Lower lobe of right lung (tissue), 2 donors: ENCODE results near the gene DBR1. TPM values are rescaled to one million over a fixed set of nuclear protein-coding genes. Genes with fewer than 3 reads are reported as not detected.

Experiments
- ATAC-seq, 2 donors: fragments of 200-7000 bp; cut with Tn5 transposase; one replicate each; pipeline ENCODE4 v1.9.1; 2020 to 2022; ENCODE audit warnings: mild to moderate bottlenecking in 2 of 2, moderate library complexity in 2 of 2
- DNase-seq: peaks from one replicate; pipeline ENCODE4 v3.0.0-alpha.2; 2020
- H3K27ac ChIP-seq: fragments of 200-600 bp; one replicate; pipeline ENCODE4 v1.8.0; 2022
- H3K27me3 ChIP-seq: fragments of 200-600 bp; one replicate; pipeline ENCODE4 v1.8.0; 2022; ENCODE audit warnings: low read depth
- H3K36me3 ChIP-seq: fragments of 200-600 bp; one replicate; pipeline ENCODE4 v1.8.0; 2022; ENCODE audit warnings: mild to moderate bottlenecking
- H3K4me1 ChIP-seq: fragments of 200-600 bp; one replicate; pipeline ENCODE4 v1.8.0; 2022
- H3K4me3 ChIP-seq: fragments of 200-600 bp; one replicate; pipeline ENCODE4 v1.8.0; 2022; ENCODE audit warnings: mild to moderate bottlenecking
- H3K9me3 ChIP-seq: fragments of 200-600 bp; one replicate; pipeline ENCODE4 v1.8.0; 2022
- CTCF ChIP-seq: fragments of 200-600 bp; IDR thresholded peaks from one replicate; pipeline ENCODE4 v1.8.0; 2022; ENCODE audit warnings: antibody characterized with exemption, mild to moderate bottlenecking
- intact Hi-C: fragments of 100-400 bp; cut with DNase I; formaldehyde crosslinking; loops from one replicate; pipeline ENCODE4 v1.11.0; 2022
- total RNA-seq: library from RNA; stranded (reverse); fragmentation: NEBNext Ultra II Directional; extraction: Animal tissue kit (Norgen Biotek cat#: 25700); gene quantifications from one replicate; pipeline ENCODE4 v1.2.1, GENCODE V29; 2021
- donor health status: DM: no; HTN: yes; CAD: no; lungs with severe emphysema.

Gene DBR1
- total RNA-seq, 1 donor from 2014 or later: 17.5 TPM

DNA sequence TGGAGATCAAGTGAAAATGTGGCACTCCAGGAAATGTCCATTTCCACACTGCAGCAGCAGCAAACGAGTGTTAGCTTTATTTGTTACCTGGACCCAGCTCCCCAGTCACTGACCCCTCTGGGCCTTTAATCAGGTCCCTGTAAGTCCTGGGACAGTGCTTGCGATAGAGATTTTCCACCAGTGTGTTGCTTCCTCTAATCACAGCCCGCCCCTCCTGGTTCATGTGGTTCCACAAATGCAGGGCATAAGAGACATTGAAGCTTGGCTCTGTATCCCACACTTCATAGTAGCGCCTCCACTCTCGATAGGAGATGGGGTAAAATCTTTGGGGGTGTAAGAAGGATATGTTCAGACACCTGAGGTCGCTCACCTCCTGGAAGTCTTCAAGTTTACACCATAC, 50.5 kb downstream of the DBR1 start:
- no peak overlapping the region for H3K27ac ChIP-seq
- H3K36me3 ChIP-seq: no peaks in the 10 kb centered on the region
- peak overlapping the region; percentile 23 for H3K4me3 ChIP-seq
- DNase-seq (no peak), ATAC-seq (peak; percentile 62 to 64)
- H3K4me1 ChIP-seq: no peaks in the 10 kb centered on the region
- H3K27me3 ChIP-seq: no peaks in the 10 kb centered on the region
- intact Hi-C loops: no loop called here
- no peak for TF ChIP-seq CTCF
- no peaks in the 10 kb centered on the region for H3K9me3 ChIP-seq

DNA sequence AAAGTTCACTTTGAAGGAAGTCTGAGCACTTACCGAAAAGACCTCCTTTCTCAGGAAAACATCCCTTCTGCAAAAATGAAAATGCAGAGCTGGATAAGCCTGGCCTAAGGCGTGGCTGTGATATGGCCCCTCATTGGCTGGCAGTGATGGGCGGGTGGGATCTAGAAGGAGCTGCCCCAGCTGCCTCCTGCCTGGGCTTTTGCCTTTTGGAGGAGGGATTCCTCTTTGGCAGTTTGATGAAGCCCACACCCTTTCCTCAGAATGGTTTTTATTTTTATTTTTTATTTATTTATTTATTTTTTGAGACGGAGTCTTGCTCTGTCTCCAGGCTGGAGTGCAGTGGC, 55.3 kb downstream of the DBR1 start:
- Histone ChIP-seq H3K36me3 (no peaks in the 10 kb centered on the region), H3K27ac (no peak overlapping the region), H3K27me3 (no peaks in the 10 kb centered on the region), H3K4me3 (no peak overlapping the region), H3K4me1 (peaks cover 21% of the 10 kb centered on the region), H3K9me3 (no peaks in the 10 kb centered on the region)
- DNase-seq (no peak), ATAC-seq (no peak)
- intact Hi-C loops: no loop called here
- no peak for TF ChIP-seq CTCF

- H3K27me3 ChIP-seq: no peaks in the 10 kb centered on the region
- TF ChIP-seq CTCF: peak; percentile 81
- ATAC-seq (peak; percentile 68 to 73), DNase-seq (peak; percentile 65)
- H3K4me3 ChIP-seq: no peak overlapping the region
- H3K9me3 ChIP-seq: no peaks in the 10 kb centered on the region
- no peak overlapping the region for H3K27ac ChIP-seq
- H3K36me3 ChIP-seq: no peaks in the 10 kb centered on the region
- H3K4me1 ChIP-seq: peaks cover 26% of the 10 kb centered on the region
- intact Hi-C loops: no loop called here
Observed at GRCh38 chr3:138118612-138119422, 55.9 kb downstream of the DBR1 start.

- peak within 1 kb of the TSS; percentile 87 for H3K27ac ChIP-seq
- peak within 1 kb of the TSS; percentile 82 for H3K4me3 ChIP-seq
- H3K4me1 ChIP-seq: peaks cover 26% of the 10 kb centered on the region
- ATAC-seq (peak; percentile 97), DNase-seq (peak; percentile 74)
- H3K36me3 ChIP-seq: no peaks in the 10 kb centered on the region
- no peaks in the 10 kb centered on the region for H3K27me3 ChIP-seq
- H3K9me3 ChIP-seq: no peaks in the 10 kb centered on the region
- peak; percentile 82 for TF ChIP-seq CTCF
- intact Hi-C loops: no loop called here
Observed at GRCh38 chr3:138114988-138115971, 59.4 kb downstream of the DBR1 start, which contains the start of gene DZIP1L. TSS of gene DZIP1L (minus strand) at chr3:138115608. CDS start at chr3:138103971, 11,637 bp downstream.

DNA sequence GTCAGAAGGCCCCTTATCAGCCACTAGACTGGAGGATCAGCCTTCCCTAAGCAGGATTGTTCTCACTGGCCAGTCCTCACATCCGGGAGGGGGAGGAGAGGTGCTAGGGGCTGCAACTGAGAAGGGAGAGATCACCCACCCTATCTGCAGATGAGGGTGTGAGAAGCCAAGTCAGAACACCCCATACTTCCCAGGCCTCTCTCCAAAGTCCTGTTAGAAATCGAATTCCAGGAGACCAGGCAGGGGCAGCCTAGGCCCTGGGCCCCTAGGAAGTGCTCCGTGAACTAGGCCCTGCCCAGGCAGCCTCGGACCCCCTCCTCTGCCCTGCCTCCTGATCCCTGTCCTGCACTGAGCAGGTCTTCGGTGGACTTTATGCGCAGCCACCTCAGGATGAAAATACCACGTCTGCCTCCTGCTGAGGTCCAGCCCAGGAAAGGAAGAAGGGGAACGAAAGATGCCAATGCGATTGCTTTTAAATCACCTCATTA, 60.2 kb downstream of the DBR1 start:
- Histone ChIP-seq H3K36me3 (no peaks in the 10 kb centered on the region), H3K9me3 (no peaks in the 10 kb centered on the region), H3K27me3 (no peaks in the 10 kb centered on the region), H3K4me1 (peaks cover 26% of the 10 kb centered on the region), H3K4me3 (peak overlapping the region; percentile 82), H3K27ac (peak overlapping the region; percentile 87)
- no peak for TF ChIP-seq CTCF
- ATAC-seq (peak in 1 of 2 donors; percentile 1), DNase-seq (no peak)
- intact Hi-C loops: no loop called here
